VCaP (cell line): Measurements from ENCODE around the gene HAGHL.
A peak's percentile ranks its signal among the peaks of the same experiment; 100 is the strongest.

Source experiments
- H3K27ac ChIP-seq: fragments of 450-650 bp; 2 replicates; pipeline ENCODE4 v1.5.1; 2017
- CTCF ChIP-seq: fragments of 450-650 bp; conservative IDR thresholded peaks from 2 replicates; pipeline ENCODE4 v1.5.1; 2017; ENCODE audit warnings: mild to moderate bottlenecking, moderate library complexity

Gene HAGHL

GRCh38 chr16:714079-714478 lies 12.8 kb upstream of the HAGHL start:
- TF ChIP-seq CTCF = no peak
- 0 out of 2 replicates have a peak overlapping the region, but pooled peaks have one; percentile 3 for H3K27ac ChIP-seq

GRCh38 chr16:714558-715476 lies 12.1 kb upstream of the HAGHL start, which contains the start of gene METRN:
TSS of gene METRN (plus strand) at chr16:715118. CDS start at chr16:715290, 172 bp downstream.
- peak within 1 kb of the TSS; percentile 53 for H3K27ac ChIP-seq
- TF ChIP-seq CTCF = no peak

- TF ChIP-seq CTCF = peak; percentile 14; the same call in 1 of the 2 replicates
- H3K27ac ChIP-seq = peak overlapping the region; percentile 53
Observed at GRCh38 chr16:715477-716199, 11.3 kb upstream of the HAGHL start.

- no peak for TF ChIP-seq CTCF
- H3K27ac ChIP-seq = peak overlapping the region; percentile 53
Observed at GRCh38 chr16:716200-716568, 10.7 kb upstream of the HAGHL start.

- no peak for TF ChIP-seq CTCF
- H3K27ac ChIP-seq = no peak overlapping the region; the same call in 1 of the 2 replicates
Observed at GRCh38 chr16:716768-717325, 10.1 kb upstream of the HAGHL start.

GRCh38 chr16:717450-718245 lies 9.3 kb upstream of the HAGHL start:
- 0 out of 2 replicates have a peak overlapping the region, but pooled peaks have one; percentile 93 for H3K27ac ChIP-seq
- no peak for TF ChIP-seq CTCF
